Stimulated activated naive CD8-positive, alpha-beta T cell treated with anti-CD3 and anti-CD28 coated beads, Interleukin-15, amount 100 ng/mL, for 72 hours (primary cell): Measurements from ENCODE around the gene CDK10.

Experiments
- ATAC-seq: fragments of 150-1000 bp; cut with Tn5 transposase; 2 replicates; pipeline ENCODE4 v1.10.0; 2021; ENCODE audit warnings: mild to moderate bottlenecking, moderate library complexity
- DNase-seq, 2 donors: peaks; one replicate each; pipeline ENCODE4 v3.0.0; 2021 to 2022
- H3K27ac Mint-ChIP-seq, 2 donors: one replicate each; pipeline ENCODE4 v1.8.0; 2022; ENCODE audit warnings: mild to moderate bottlenecking in 2 of 2, mixed read lengths in 2 of 2, moderate library complexity in 2 of 2
- H3K27me3 Mint-ChIP-seq: one replicate; pipeline ENCODE4 v1.8.0; 2022; ENCODE audit warnings: mixed read lengths
- H3K4me1 Mint-ChIP-seq: one replicate; pipeline ENCODE4 v1.8.0; 2022; ENCODE audit warnings: mild to moderate bottlenecking, mixed read lengths
- H3K4me3 Mint-ChIP-seq, 2 donors: one replicate each; pipeline ENCODE4 v1.8.0; 2022; ENCODE audit warnings: mild to moderate bottlenecking in 2 of 2, mixed read lengths in 2 of 2, moderate library complexity in 1 of 2
- H3K9me3 Mint-ChIP-seq, 2 donors: one replicate each; pipeline ENCODE4 v1.8.0; 2022; ENCODE audit warnings: mixed read lengths in 2 of 2

Gene CDK10

DNA sequence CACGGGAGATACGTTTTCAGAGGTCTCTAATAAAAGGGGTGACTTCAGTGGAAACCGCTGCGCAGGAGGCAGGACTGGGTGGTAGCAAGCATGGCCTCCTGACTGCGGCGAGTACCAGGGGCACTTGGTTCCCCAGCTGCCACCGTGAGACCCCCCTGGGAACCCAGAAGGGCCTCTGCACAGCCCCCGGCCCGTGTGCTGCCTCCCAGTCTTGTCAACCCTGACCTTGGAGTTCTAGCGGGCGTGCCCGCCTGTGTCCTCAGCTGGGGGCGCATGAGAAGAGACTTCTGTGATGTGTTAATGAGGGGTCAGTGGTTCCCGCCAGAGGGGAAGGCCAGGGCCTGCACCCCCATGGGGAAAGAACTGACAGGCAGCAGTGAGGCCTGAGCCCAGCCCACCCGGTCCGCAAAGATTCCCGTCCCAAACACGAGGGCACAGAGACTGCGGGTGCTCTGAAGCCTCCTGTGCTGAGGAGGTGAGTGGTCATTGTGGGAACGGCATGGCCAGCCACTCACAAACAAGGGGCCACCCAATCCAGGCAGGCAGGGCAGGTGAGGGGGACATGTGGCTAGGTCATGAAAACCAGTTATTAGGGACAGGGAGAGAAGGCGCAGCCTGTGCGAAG lies 44.2 kb downstream of the CDK10 start:
- Mint-ChIP-seq H3K4me3 (no peak overlapping the region), H3K9me3 (no peaks in the 10 kb centered on the region), H3K27ac (peak overlapping the region in 1 of 2 donors; percentile 67), H3K27me3 (no peaks in the 10 kb centered on the region), H3K4me1 (peaks cover 54% of the 10 kb centered on the region)
- DNase-seq (no peak), ATAC-seq (no peak)

DNA sequence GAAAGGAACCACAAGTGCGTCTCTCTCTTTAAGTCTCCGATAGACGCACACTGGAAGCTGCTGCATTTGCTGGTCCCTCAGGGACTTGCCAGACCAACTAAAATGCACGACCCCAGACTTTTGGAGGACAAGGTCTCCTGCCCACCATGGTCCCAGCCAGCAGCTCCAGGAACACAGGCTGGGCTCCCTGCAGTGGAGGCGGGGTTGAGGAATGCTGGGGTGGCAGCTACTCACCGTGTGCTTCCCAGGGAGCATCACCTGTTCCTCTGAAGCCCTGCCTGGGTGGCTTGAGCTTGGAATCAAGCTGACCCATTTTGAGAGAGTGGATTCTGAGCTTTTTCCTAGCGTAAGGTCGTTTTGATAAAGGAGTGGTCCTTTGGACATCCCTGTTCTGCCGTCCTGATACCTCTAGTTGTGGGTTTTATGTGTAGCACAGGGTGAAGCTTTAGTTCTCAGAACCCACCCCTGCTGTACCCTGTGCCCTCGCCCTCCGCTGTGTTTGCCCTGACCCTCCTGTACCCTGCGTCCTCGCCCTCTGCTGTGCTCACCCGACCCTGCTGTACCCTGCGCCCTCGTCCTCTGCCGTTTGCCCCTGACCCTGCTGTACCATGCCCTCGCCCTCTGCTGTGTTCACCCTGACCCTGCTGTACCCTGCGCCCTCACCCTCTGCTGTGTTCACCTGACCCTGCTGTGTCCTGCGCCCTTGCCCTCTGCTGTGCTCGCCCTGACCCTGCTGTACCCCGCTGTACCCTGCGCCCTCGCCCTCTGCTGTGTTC lies 45.8 kb downstream of the CDK10 start:
- Mint-ChIP-seq H3K27me3 (no peaks in the 10 kb centered on the region), H3K9me3 (no peaks in the 10 kb centered on the region), H3K4me3 (no peak overlapping the region), H3K4me1 (peaks cover 56% of the 10 kb centered on the region), H3K27ac (peak overlapping the region in 1 of 2 donors; percentile 79)
- ATAC-seq (peak; percentile 50), DNase-seq (no peak)

DNA sequence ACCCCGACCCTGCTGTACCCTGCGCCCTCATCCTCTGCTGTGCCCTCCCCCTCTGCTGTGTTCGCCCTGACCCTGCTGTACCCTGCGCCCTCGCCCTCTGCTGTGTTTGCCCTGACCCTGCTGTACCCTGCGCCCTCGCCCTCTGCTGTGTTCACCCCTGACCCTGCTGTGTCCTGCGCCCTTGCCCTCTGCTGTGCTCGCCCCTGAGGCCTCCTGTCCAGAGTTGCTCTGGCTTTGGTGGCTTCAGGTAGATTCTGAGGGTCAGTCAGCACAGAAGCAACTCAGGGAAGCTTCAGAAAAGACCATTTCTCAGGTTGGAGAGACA lies 46.4 kb downstream of the CDK10 start:
- no peak for DNase-seq
- no peak for ATAC-seq
- Mint-ChIP-seq H3K27ac (peak overlapping the region; percentile 12 to 37), H3K27me3 (no peaks in the 10 kb centered on the region), H3K4me3 (no peak overlapping the region), H3K4me1 (peaks cover 56% of the 10 kb centered on the region), H3K9me3 (no peaks in the 10 kb centered on the region)

DNA sequence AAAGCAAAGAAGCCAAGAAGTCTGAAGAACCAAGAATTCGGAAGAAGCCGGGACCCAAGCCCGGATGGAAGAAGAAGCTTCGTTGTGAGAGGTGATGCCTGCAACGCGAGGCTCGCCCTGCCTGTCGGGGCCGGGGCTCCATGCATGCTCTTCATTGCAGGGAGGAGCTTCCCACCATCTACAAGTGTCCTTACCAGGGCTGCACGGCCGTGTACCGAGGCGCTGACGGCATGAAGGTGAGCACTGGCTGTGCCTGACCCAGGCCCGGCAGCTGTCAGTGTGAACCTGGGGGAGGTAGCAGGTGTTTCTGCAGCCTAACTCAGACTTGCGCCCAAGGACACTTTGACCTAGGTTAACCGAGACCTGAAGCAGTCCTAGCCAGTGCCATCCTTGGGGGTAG lies 46.8 kb downstream of the CDK10 start:
- Mint-ChIP-seq H3K9me3 (no peaks in the 10 kb centered on the region), H3K4me1 (peaks cover 59% of the 10 kb centered on the region), H3K27ac (peak overlapping the region in 1 of 2 donors; percentile 12), H3K4me3 (no peak overlapping the region), H3K27me3 (no peaks in the 10 kb centered on the region)
- DNase-seq, result no peak
- no peak for ATAC-seq

DNA sequence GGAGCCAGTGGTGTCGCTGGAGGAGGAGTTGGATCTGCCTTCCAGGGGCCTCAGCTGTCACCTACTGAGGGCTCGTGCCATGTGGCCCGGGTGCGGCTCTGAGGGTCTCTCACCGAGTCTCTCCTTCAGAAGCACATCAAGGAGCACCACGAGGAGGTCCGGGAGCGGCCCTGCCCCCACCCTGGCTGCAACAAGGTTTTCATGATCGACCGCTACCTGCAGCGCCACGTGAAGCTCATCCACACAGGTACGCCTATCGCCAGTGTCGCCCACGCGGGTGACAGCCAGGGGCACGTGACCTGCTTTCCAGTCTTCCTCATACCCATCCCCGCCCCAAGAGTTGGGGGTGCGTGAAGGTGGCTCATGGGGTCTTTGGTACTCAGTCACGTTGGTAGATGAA lies 47.3 kb downstream of the CDK10 start:
- Mint-ChIP-seq H3K4me1 (peaks cover 61% of the 10 kb centered on the region), H3K27ac (no peak overlapping the region), H3K27me3 (no peaks in the 10 kb centered on the region), H3K9me3 (no peaks in the 10 kb centered on the region), H3K4me3 (no peak overlapping the region)
- ATAC-seq (no peak), DNase-seq (no peak)

DNA sequence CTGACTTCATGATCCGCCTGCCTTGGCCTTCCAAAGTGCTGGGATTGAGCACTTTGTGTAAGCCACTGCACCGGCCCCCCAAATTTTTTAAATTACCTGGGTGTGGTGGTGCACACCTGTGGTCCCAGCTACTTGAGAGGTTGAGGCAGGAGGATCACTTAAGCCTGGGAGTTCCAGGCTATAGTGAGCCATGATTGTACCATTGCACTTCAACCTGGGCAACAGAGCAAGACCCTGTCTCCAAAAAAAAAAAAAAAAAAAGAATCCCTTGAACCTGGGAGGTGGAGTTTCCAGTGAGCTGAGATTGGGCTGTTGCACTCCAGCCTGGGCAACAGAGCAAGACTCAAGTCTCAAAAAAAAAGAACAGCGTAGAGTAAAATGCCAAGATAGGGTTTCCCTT lies 50.1 kb downstream of the CDK10 start:
- Mint-ChIP-seq H3K4me1 (peaks cover 44% of the 10 kb centered on the region), H3K9me3 (no peaks in the 10 kb centered on the region), H3K27ac (no peak overlapping the region), H3K4me3 (no peak overlapping the region), H3K27me3 (no peaks in the 10 kb centered on the region)
- no peak for ATAC-seq
- DNase-seq, result no peak

DNA sequence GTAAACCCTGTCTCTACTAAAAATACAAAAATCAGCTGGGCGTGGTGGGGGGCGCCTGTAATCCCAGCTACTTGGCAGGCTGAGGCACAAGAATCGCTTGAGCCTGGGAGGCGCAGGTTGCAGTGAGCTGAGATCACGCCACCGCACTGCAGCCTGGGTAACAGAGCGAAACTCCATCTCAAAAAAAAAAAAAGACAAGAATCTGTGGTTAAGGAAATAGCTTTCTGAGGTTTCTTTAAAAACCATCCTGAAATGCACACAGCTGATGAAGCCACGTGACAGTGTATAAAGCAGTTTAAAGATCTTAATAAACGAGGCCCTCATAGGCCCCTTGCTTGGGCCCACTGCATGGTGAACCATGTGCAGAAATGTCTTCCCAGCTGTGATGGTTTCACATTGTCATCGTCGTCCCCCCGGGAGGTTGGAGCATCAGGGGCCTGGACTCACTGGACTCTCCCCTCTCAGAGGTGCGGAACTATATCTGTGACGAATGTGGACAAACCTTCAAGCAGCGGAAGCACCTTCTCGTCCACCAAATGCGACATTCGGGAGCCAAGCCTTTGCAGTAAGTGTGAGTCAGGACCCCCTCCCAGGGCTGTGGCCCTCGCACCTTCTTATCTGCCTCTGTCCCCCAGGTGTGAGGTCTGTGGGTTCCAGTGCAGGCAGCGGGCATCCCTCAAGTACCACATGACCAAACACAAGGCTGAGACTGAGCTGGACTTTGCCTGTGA lies 51.0 kb downstream of the CDK10 start:
- peak; percentile 84 for ATAC-seq
- peak overlapping the region in 1 of 2 donors; percentile 78 for H3K27ac Mint-ChIP-seq
- DNase-seq, result peak; percentile 44 to 61
- no peak overlapping the region for H3K4me3 Mint-ChIP-seq
- peaks cover 36% of the 10 kb centered on the region for H3K4me1 Mint-ChIP-seq
- H3K9me3 Mint-ChIP-seq, result no peaks in the 10 kb centered on the region
- H3K27me3 Mint-ChIP-seq, result no peaks in the 10 kb centered on the region

DNA sequence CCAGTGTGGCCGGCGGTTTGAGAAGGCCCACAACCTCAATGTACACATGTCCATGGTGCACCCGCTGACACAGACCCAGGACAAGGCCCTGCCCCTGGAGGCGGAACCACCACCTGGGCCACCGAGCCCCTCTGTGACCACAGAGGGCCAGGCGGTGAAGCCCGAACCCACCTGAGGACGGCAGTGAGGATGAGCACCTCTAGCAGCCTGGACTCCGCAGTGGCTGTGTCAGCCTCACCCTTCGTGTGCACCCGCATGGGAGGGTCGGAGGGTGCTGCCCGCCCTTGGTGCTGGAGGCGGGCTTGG lies 51.5 kb downstream of the CDK10 start:
- Mint-ChIP-seq H3K27ac (peak overlapping the region in 1 of 2 donors; percentile 78), H3K27me3 (no peaks in the 10 kb centered on the region), H3K4me1 (peaks cover 34% of the 10 kb centered on the region), H3K9me3 (no peaks in the 10 kb centered on the region), H3K4me3 (no peak overlapping the region)
- ATAC-seq (no peak), DNase-seq (no peak)

DNA sequence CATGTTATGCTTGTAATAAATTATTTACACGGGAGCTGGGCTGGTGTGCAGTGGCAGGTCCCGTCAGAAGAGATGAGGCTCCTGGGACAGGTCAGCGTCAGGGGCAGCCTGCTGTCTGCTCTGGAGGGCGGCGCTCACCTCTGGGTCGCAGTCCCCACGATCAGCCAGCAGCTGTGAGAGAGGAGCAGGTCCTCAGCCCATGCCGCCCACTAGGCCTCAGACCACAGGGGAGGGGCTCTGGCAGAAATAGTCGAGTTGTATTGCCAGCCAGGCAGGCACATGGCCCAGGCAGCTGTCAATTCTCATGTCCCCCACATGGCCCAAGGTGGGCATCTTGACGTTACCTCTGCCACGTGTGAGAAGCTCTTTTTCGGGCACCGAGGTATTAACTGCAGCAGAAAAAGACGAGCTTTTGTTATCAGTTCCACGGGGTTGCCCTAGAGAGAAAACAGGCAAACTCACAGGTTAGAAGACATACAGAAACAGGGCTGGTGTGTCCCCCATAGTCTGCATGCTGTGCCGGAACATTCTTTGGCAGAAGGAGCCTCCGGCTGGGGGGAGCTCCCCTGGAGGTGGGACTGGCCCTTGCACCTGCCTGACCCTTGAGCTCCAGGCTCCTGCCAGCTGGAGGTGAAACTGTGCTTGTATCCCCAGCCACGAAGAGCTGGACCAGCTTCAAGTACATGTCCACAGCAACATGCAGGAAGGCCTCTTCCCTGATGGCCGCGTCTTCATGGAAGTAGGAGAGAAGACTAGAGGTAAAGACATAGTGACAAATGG lies 52.2 kb downstream of the CDK10 start:
- DNase-seq, result no peak
- Mint-ChIP-seq H3K9me3 (no peaks in the 10 kb centered on the region), H3K27me3 (no peaks in the 10 kb centered on the region), H3K4me1 (peaks cover 36% of the 10 kb centered on the region), H3K4me3 (no peak overlapping the region), H3K27ac (peak overlapping the region in 1 of 2 donors; percentile 59)
- ATAC-seq, result no peak

DNA sequence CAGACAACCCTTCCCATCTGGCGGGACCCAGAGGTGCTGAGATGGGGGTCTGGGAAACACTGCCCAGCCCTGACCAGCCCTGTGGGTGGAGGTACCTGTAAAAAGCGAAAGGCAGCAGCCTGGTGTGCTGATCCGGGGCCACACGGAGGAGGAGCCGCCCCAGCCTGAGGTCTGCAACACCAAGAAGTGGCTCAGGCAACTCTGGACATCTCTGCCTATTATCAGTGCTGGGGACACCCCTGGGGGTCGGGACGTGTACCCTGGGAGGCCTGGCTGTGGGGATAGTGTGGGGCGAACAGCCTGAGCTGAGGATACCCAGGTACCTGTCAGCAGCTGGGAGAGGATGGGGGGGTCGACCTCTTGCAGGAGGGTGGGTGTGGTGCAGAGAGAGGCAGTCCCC lies 52.9 kb downstream of the CDK10 start:
- no peaks in the 10 kb centered on the region for H3K9me3 Mint-ChIP-seq
- DNase-seq (no peak), ATAC-seq (no peak)
- peaks cover 40% of the 10 kb centered on the region for H3K4me1 Mint-ChIP-seq
- H3K4me3 Mint-ChIP-seq, result no peak overlapping the region
- H3K27ac Mint-ChIP-seq, result peak overlapping the region in 1 of 2 donors; percentile 59
- H3K27me3 Mint-ChIP-seq, result no peaks in the 10 kb centered on the region

DNA sequence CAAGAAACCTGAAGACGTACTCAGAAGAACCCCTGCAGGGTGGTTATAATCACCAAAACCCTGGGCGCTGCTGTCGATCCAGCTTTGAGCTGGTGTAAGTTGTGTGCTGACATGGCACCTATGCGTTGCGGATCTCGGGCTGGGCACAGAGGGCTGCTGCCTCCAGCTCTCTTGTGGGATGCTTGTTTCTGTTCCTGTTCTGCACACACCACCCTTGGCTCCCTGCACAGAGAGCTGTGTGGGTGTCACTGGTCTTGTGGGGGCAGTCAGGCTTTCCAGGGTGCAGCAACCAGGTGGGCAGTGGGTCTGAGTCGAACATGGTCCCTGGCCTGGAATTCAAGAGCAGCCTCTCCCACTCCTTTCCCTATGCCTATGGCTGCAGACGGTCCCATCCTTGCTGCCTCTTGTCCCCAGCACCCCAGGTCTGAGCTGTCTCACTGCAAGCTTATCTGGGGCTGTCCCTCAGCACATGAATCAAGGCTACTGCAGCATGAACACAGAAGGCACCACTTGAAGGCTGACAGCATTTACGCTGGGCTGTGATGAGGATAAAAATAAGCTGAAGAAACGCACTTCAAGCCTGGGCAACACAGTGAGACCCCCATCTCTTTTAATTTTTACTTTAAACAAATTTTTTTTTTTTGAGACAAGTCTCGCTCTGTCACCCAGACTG lies 55.0 kb downstream of the CDK10 start:
- H3K9me3 Mint-ChIP-seq, result no peaks in the 10 kb centered on the region
- H3K27ac Mint-ChIP-seq, result peak overlapping the region in 1 of 2 donors; percentile 77
- ATAC-seq, result no peak

DNA sequence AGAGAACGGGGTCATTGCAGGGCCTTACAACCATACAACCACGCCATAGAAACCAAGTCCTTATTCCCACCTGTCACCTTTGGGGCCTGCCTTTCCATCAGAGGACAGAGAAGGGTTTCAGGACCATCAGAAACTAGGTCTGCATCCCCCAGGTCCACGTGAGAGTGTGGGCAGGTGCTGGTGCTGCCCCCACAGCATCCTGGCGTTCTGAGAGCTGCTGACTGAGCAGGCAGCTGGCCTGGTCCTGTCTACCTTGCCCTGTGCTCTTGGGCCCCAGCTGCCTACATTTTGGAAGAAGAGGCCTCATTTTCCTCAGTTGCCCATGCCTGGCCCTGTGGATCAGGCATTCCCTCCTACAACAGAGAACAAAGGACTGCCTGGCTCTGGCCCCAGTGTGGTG lies 56.5 kb downstream of the CDK10 start:
- Mint-ChIP-seq H3K4me1 (peaks cover 32% of the 10 kb centered on the region), H3K9me3 (no peaks in the 10 kb centered on the region), H3K27ac (peak overlapping the region; percentile 36 to 93), H3K27me3 (no peaks in the 10 kb centered on the region), H3K4me3 (no peak overlapping the region)
- no peak for DNase-seq
- no peak for ATAC-seq

More for the DNA sequence above, 55.0 kb downstream of the CDK10 start:
- Mint-ChIP-seq H3K27me3 (no peaks in the 10 kb centered on the region), H3K4me1 (peaks cover 47% of the 10 kb centered on the region), H3K4me3 (no peak overlapping the region)
- DNase-seq, result no peak

DNA sequence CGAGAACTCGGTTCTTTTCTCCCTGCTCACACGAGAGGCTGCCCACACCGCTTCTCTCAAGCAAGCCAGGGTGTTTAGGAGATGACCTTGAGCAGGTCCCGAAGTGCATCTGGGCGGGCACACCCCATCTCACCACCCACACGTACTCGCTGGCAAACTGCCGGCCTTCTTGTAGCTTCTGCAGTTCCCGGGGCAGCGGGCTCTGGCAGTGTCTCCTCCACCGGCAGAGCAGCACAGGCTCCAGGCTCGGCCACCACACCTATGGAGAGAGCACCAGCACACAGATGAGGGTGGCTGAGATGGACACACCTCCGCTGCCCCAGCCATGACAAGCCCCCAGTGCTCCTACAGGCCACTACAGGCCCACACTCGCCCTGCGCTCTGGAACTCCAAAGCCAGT lies 58.3 kb downstream of the CDK10 start:
- Mint-ChIP-seq H3K4me1 (peaks cover 22% of the 10 kb centered on the region), H3K9me3 (no peaks in the 10 kb centered on the region), H3K4me3 (no peak overlapping the region), H3K27me3 (no peaks in the 10 kb centered on the region), H3K27ac (peak overlapping the region; percentile 7 to 93)
- ATAC-seq (no peak), DNase-seq (no peak)
